HG02571 (cell line): ENCODE results near the gene IER3IP1.
A peak's percentile ranks its signal among the peaks of the same experiment; 100 is the strongest.
"Not testable (repeated sequence)": the region's sequence is repeated elsewhere in the genome, so short reads cannot be mapped to it uniquely, and the experiment has no call there.

Experiments used
- ATAC-seq: cut with Tn5 transposase; IDR thresholded peaks from one replicate; pipeline ENCODE4 v1.9.1; 2021; ENCODE audit warnings: mild to moderate bottlenecking, moderate library complexity; ENCODE audit not compliant: unreplicated experiment

Gene IER3IP1

GRCh38 chr18:47163241-47163640, 12.9 kb downstream of the IER3IP1 start:
- peak; percentile 70 for ATAC-seq

- no peak for ATAC-seq
Measured at GRCh38 chr18:47160256-47160655, 15.9 kb downstream of the IER3IP1 start.

- ATAC-seq = not testable (repeated sequence)
Measured at GRCh38 chr18:47158404-47158803, 17.8 kb downstream of the IER3IP1 start.

- no peak for ATAC-seq
Measured at GRCh38 chr18:47151439-47151838, 24.7 kb downstream of the IER3IP1 start.

GRCh38 chr18:47150824-47151366, 25.3 kb downstream of the IER3IP1 start:
- ATAC-seq = peak; percentile 22

GRCh38 chr18:47150029-47150823, 25.9 kb downstream of the IER3IP1 start, which contains the start of gene HDHD2:
TSS of gene HDHD2 (minus strand) at chr18:47150500. CDS start at chr18:47136439, 14,061 bp downstream.
- peak; percentile 84 for ATAC-seq

- ATAC-seq = no peak
Measured at GRCh38 chr18:47149457-47150028, 26.6 kb downstream of the IER3IP1 start.

- no peak for ATAC-seq
Measured at GRCh38 chr18:47146206-47146605, 30.0 kb downstream of the IER3IP1 start.

GRCh38 chr18:47143899-47144485, 32.2 kb downstream of the IER3IP1 start:
- ATAC-seq = no peak

GRCh38 chr18:47143153-47143552, 33.0 kb downstream of the IER3IP1 start:
- ATAC-seq = no peak

GRCh38 chr18:47141289-47141688, 34.9 kb downstream of the IER3IP1 start:
- no peak for ATAC-seq

- no peak for ATAC-seq
Measured at GRCh38 chr18:47121146-47121545, 55.0 kb downstream of the IER3IP1 start.

- ATAC-seq = peak; percentile 89
Measured at GRCh38 chr18:47120428-47120827, 55.7 kb downstream of the IER3IP1 start.

GRCh38 chr18:47118981-47119380, 57.2 kb downstream of the IER3IP1 start:
- no peak for ATAC-seq

- no peak for ATAC-seq
Measured at GRCh38 chr18:47115205-47115604, 61.0 kb downstream of the IER3IP1 start.

- ATAC-seq = no peak
Measured at GRCh38 chr18:47113796-47114540, 62.2 kb downstream of the IER3IP1 start.

- no peak for ATAC-seq
Measured at GRCh38 chr18:47110492-47111274, 65.5 kb downstream of the IER3IP1 start.

- no peak for ATAC-seq
Measured at GRCh38 chr18:47109720-47110119, 66.4 kb downstream of the IER3IP1 start.

GRCh38 chr18:47108998-47109405, 67.2 kb downstream of the IER3IP1 start:
- no peak for ATAC-seq

GRCh38 chr18:47108373-47108772, 67.8 kb downstream of the IER3IP1 start:
- no peak for ATAC-seq
